Stimulated activated naive CD8-positive, alpha-beta T cell treated with anti-CD3 and anti-CD28 coated beads, Interleukin-15, Interleukin-2, amounts not matched to agents 100 ng/mL and 50 ng/mL, for 24 hours (primary cell): ENCODE measurements around the gene FNDC5.

Source experiments
- H3K27ac Mint-ChIP-seq: one replicate; pipeline ENCODE4 v1.8.0; 2021; ENCODE audit warnings: mild to moderate bottlenecking, mixed read lengths
- H3K27me3 Mint-ChIP-seq: one replicate; pipeline ENCODE4 v1.8.0; 2021; ENCODE audit warnings: mixed read lengths
- H3K36me3 Mint-ChIP-seq: one replicate; pipeline ENCODE4 v1.8.0; 2021; ENCODE audit warnings: low read depth, mixed read lengths
- H3K4me1 Mint-ChIP-seq: one replicate; pipeline ENCODE4 v1.8.0; 2021; ENCODE audit warnings: low read depth, mixed read lengths
- H3K4me3 Mint-ChIP-seq: one replicate; pipeline ENCODE4 v1.8.0; 2021; ENCODE audit warnings: mild to moderate bottlenecking, mixed read lengths
- H3K9me3 Mint-ChIP-seq: one replicate; pipeline ENCODE4 v1.8.0; 2021; ENCODE audit warnings: mixed read lengths

Gene FNDC5

DNA sequence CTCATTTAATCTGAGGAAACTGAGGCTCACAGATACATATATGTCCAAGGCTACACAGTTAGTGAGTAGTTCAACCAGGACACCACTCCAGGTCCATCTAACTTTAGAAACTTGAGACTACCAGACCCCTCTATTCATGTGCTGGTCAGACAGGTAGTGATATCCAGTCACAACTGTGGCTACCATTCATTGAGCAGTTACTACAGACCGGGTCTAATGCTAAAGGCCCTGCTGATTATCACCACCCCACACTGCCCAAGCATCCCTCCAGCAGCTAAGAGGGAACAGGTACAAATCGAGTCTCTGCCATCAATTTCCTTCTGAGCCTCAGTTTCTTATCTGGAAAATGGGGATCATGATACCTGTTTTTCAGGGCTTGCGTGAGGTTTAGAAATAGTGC, 20.9 kb upstream of the FNDC5 start:
- no peak overlapping the region for H3K27ac Mint-ChIP-seq
- H3K4me1 Mint-ChIP-seq, result peaks cover 5% of the 10 kb centered on the region
- H3K27me3 Mint-ChIP-seq, result peaks cover 57% of the 10 kb centered on the region
- no peaks in the 10 kb centered on the region for H3K9me3 Mint-ChIP-seq
- H3K4me3 Mint-ChIP-seq, result no peak overlapping the region
- no peaks in the 10 kb centered on the region for H3K36me3 Mint-ChIP-seq

DNA sequence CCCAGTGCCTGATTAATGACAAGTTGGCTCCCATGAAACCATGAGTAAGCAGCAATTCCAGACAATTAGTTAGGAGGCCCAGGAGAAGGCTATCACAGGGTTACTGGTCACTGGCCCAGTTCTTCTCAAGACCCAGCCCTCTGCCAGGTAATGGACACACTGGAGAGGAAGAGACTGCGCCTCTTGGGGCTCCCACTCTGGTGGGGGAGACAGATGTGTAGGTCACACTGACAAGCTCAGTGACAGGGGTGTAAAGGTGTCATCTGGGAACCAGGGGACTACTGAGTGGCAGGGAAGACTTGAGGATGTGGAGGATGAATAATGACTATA, 20.5 kb upstream of the FNDC5 start:
- H3K36me3 Mint-ChIP-seq, result no peaks in the 10 kb centered on the region
- H3K9me3 Mint-ChIP-seq, result no peaks in the 10 kb centered on the region
- peaks cover 5% of the 10 kb centered on the region for H3K4me1 Mint-ChIP-seq
- no peak overlapping the region for H3K4me3 Mint-ChIP-seq
- H3K27me3 Mint-ChIP-seq, result peaks cover 53% of the 10 kb centered on the region
- H3K27ac Mint-ChIP-seq, result no peak overlapping the region

DNA sequence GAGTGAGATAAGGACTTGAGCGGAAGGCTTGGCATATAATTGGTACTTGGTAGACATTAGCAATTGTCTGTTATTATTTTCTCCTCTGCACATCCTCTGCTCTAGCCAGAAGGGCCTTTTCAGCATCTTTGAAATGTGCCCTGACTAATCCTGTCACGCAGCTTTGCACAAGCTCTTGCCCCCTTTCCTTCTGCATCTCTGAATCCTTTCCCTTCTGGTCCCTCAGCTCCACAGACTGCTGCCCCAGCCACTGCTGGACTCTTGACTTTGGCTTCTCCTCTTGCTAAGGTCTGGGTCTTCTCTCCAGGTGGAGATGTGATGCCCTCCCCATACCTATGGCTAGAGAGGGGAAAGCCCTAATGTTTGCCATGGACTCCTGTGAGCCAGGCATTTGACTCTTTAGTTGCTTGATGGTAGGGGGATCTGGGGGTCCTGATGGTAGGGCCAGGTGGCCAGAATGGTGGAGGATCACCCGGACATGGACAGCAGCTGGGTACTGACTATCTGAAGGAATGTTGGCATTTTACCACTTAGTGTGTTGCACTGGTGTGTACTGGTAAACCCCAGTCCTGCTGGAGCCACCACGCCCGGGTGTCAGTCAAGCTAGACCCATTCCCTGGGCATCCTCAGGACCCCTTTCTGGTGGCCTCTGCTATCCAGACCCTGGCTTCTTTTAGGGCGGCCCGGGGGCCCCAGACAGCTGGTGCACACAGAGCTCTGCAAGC, 20.0 kb upstream of the FNDC5 start:
- Mint-ChIP-seq H3K4me1 (peaks cover 5% of the 10 kb centered on the region), H3K4me3 (no peak overlapping the region), H3K27me3 (peaks cover 53% of the 10 kb centered on the region), H3K9me3 (no peaks in the 10 kb centered on the region), H3K36me3 (no peaks in the 10 kb centered on the region), H3K27ac (no peak overlapping the region)

DNA sequence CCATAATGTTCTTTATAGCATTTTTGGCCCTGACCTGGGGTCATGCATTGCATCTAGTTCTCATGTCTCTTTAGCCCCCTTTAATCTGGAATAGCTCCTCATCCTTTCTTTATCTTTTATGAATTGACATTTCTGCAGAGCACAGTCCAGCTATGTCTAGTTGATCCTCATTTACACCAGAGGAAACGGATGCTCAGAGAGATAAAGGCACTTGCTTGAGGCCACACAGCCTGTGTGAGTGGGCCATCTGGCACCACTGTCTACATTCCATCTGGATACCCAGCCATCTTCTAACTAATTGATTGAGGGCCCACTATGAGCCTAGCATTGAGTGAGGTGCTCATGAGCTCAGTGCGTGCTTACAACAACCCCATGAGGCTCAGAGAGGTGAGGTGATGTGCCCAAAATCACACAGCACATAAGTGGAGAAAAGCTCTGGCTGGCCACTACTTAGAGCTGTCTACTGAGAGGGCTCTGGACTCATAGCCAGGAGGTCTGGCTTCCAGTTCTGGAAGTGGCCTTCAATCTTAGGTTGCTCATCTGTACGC, 19.1 kb upstream of the FNDC5 start:
- no peaks in the 10 kb centered on the region for H3K36me3 Mint-ChIP-seq
- H3K27me3 Mint-ChIP-seq, result peaks cover 62% of the 10 kb centered on the region
- H3K9me3 Mint-ChIP-seq, result no peaks in the 10 kb centered on the region
- H3K27ac Mint-ChIP-seq, result no peak overlapping the region
- peaks cover 5% of the 10 kb centered on the region for H3K4me1 Mint-ChIP-seq
- no peak overlapping the region for H3K4me3 Mint-ChIP-seq

DNA sequence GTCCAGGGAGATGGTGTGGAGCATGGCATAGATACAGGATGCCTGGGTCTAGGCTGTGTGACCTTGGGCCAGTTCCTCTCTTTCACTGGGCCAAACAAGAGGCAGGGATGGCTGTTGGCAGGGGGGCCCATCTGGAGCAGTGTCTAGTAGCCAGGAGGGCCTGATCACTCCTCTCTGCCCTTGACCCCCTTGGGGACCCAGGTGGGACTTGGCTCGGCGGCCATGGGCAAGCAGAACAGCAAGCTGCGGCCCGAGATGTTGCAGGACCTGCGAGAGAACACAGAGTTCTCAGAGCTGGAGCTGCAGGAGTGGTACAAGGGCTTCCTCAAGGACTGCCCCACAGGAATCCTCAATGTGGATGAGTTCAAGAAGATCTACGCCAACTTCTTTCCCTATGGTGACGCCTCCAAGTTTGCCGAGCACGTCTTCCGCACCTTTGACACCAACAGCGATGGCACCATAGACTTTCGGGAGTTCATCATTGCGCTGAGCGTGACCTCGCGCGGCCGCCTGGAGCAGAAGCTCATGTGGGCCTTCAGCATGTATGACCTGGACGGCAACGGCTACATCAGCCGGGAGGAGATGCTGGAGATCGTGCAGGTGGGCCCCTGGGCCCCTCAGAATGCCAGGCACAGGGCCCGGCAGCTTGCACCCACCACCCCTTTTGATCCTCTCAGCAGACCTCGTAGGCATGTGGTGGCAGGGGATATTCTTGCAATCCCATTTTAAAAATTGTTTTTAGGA, 18.1 kb upstream of the FNDC5 start:
- H3K4me1 Mint-ChIP-seq, result peaks cover 5% of the 10 kb centered on the region
- H3K9me3 Mint-ChIP-seq, result no peaks in the 10 kb centered on the region
- no peak overlapping the region for H3K4me3 Mint-ChIP-seq
- no peak overlapping the region for H3K27ac Mint-ChIP-seq
- H3K27me3 Mint-ChIP-seq, result peaks cover 66% of the 10 kb centered on the region
- H3K36me3 Mint-ChIP-seq, result no peaks in the 10 kb centered on the region

DNA sequence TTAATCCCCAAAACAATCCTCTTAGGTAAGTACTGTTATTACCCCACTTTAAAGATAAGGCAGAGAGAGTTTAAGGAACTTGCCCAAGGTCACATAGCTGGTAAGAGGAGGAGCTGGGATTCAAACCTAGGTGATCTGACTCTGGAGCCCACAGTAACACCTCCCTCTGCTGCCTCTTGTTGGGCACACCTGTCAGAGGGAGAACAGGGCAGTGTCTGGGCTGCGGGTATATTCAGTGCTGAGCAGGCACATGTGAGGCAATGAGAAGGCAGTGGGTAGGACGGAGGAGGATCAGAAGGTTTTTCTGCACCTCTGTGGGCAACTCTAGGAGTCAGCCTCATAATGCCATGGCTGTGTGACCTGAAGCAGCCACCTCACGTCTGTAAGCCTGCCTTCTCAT, 17.4 kb upstream of the FNDC5 start:
- Mint-ChIP-seq H3K36me3 (no peaks in the 10 kb centered on the region), H3K27ac (no peak overlapping the region), H3K9me3 (no peaks in the 10 kb centered on the region), H3K4me1 (peaks cover 5% of the 10 kb centered on the region), H3K27me3 (peaks cover 73% of the 10 kb centered on the region), H3K4me3 (no peak overlapping the region)

DNA sequence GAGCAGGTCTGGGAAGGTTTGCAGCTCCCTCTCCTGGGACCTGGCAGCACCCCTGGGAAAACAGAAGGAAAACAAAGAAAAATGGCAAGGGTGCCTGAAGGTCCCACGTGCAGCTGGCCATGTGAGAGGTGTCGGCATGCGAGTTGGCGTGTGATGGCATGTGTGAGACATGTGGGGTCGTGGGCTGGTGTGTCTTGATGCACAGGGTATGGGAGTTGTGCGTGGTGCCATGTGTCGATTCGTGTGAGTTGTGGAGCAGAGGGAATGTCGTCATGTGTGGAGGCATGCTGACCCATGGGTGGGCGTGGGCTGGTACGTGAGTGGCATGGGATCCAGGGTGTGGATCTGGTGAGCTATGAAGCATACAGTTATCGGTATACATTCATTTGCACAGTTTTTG, 16.9 kb upstream of the FNDC5 start:
- Mint-ChIP-seq H3K4me3 (no peak overlapping the region), H3K9me3 (no peaks in the 10 kb centered on the region), H3K4me1 (peaks cover 5% of the 10 kb centered on the region), H3K36me3 (no peaks in the 10 kb centered on the region), H3K27ac (no peak overlapping the region), H3K27me3 (peaks cover 71% of the 10 kb centered on the region)

DNA sequence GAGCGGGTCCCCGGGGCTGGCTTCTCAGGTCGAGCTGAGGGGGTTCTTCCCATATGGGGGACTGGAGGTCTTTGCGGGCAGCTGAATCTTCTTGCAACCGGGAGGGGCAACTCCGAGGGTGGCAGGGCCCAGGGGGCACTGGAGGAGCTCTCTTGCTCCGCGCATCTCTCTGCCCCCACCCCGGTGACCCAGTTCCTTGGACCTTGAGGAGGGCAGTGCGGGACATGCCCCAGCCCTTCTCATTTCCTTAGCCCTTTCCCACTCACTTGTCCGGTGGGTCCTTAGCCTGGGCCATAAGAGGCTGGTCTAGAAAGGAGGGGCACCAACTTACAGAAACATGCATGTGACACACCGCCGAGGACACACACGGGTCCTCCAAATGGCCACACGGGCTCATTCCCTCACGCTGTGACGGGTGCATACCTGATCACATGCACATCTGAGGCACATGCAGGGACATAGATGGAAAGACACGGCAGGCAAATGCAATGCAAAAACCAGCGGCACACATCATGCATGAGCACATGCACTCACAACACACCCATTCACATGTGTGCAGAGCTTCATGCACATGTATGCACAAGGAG, 16.2 kb upstream of the FNDC5 start:
- Mint-ChIP-seq H3K9me3 (no peaks in the 10 kb centered on the region), H3K36me3 (no peaks in the 10 kb centered on the region), H3K27ac (no peak overlapping the region), H3K27me3 (peaks cover 64% of the 10 kb centered on the region), H3K4me3 (no peak overlapping the region), H3K4me1 (no peaks in the 10 kb centered on the region)

DNA sequence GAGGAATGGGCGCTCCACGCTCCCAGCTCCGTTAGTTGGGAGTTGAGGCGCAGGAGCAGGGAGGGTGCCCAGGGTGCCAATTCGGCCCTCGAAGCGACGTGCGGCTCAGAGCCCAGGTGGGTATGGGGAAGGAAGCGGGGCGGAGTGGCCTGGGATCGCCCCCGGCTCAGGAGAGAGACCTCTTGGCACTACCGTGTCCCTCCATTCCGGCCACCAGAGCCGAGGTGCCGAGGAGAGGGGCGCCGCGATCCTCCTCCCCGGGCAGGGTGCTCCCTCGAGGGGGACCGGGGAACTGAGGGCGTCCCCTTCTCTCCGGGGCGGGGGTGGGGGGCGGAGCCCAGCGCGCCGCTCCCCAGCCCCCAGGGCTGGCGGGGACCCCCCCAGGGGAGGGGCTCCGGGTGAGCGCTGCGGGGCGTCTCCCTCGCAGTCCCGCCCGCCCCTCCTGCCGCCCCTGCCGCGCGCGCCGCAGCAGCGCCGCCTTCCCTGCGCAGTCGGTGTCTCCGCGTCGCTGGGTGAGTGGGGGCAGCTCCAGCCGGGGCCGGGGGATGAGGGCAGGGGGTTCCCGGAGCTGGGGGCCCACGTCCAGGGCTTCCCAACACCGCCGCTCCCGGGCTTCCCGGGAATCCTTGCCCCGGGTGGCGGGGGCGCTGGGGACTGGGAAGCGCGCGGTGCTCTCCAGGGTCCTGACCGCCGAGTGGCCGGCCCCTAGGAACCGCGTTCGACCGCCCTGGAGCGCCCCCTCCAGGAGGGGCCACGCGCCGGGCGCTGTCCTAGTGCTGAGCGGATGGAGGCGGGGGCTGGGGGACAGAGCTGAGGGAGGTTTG, 15.5 kb upstream of the FNDC5 start, which contains the start of gene HPCA:
TSS of gene HPCA (plus strand) at position 488 of the 824 bp plus-strand sequence. CDS start 2,408 bp downstream, outside the sequence.
- no peaks in the 10 kb centered on the region for H3K9me3 Mint-ChIP-seq
- no peak within 1 kb of the TSS for H3K27ac Mint-ChIP-seq
- no peaks in the 10 kb centered on the region for H3K36me3 Mint-ChIP-seq
- peaks cover 60% of the 10 kb centered on the region for H3K27me3 Mint-ChIP-seq
- no peaks in the 10 kb centered on the region for H3K4me1 Mint-ChIP-seq
- H3K4me3 Mint-ChIP-seq, result no peak within 1 kb of the TSS

DNA sequence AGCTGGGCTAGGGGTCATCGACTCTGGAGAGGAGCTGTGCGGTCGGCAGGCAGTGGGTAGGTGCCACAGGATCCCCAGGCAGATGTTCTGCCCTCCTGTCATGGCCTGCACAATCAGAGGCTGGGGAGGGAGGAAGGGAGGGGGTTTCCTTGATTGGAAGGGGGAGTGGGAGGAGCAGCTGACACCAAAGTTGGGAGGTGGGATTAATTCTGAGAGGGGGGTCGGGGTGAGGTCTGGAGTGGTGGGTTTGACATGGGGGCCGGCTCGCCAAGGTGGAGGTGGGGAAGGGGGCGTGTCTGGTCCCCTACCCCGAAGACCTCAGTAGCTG, 14.9 kb upstream of the FNDC5 start:
- H3K27ac Mint-ChIP-seq, result no peak overlapping the region
- H3K9me3 Mint-ChIP-seq, result no peaks in the 10 kb centered on the region
- peaks cover 57% of the 10 kb centered on the region for H3K27me3 Mint-ChIP-seq
- H3K4me1 Mint-ChIP-seq, result no peaks in the 10 kb centered on the region
- H3K36me3 Mint-ChIP-seq, result no peaks in the 10 kb centered on the region
- H3K4me3 Mint-ChIP-seq, result no peak overlapping the region

DNA sequence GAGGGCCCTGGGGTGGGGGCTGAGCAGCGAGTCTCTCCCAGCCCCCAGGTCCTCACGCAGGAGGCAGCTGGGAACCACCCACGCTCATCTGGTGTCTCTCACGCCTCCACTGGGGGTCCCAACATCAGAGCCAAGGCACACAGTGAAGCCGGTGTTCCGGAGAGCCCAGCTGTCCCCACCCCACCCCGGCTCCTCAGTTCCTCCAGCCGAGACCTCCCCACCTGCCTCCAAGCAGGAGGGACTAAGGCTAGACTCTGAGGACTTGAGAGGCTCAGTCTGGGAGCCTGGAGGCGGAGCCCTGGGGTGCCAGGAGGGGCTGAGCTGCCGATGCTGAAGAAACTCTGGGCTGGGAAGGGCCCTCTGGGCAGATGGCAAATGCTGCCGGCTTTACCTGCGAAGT, 14.0 kb upstream of the FNDC5 start:
- Mint-ChIP-seq H3K9me3 (no peaks in the 10 kb centered on the region), H3K36me3 (no peaks in the 10 kb centered on the region), H3K4me1 (no peaks in the 10 kb centered on the region), H3K27ac (no peak overlapping the region), H3K27me3 (peaks cover 48% of the 10 kb centered on the region), H3K4me3 (no peak overlapping the region)

DNA sequence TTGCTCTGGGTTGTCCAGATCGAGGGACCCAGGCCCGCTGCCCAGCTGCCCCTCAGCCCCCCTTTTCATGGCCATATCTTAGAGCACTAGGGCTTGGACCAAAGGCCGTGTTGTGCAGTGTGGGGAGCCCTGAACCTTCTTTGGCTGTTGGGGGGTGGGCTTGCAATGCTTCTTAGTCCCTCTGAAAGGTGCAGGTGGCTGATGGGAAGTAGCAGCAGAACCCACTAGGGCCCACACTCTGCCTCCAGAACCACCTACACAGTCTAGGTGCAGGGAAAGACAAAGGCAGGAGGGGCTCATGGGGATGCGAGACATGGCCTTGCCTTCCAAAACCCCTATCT, 13.3 kb upstream of the FNDC5 start:
- H3K27ac Mint-ChIP-seq, result no peak overlapping the region
- peaks cover 41% of the 10 kb centered on the region for H3K27me3 Mint-ChIP-seq
- H3K4me3 Mint-ChIP-seq, result no peak overlapping the region
- H3K36me3 Mint-ChIP-seq, result no peaks in the 10 kb centered on the region
- H3K9me3 Mint-ChIP-seq, result no peaks in the 10 kb centered on the region
- H3K4me1 Mint-ChIP-seq, result no peaks in the 10 kb centered on the region

DNA sequence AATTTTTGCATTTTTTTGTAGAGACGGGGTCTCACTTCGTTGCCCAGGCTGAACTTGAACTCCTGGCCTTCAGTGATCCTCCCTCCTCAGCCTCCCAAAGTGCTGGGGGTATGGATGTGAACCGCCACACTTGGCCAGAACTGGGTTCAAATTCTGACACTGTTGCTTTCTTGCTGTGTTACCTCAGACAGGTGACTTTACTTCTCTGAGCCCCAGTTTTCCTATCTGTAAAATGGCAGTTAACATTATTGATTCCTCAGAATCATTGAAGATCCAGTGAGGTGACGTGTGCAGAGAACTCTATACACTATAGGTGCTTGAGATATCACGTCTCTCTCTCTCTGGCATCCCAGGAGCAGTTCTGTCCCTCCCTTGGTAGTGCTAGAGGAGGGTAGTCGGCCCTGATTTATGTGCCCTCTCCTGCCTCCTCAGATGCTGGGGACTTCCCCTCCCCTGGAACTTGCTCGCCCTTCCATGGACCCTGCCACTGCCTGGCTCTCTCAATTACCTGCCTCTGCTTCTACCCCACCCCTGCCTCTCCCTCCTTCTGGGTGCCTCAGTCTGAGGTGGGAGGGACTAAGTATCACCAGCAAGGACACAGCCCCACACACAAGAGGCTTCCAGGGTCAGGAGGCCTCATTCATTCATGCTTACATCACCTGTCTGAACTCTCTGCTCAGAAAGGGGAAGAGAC, 12.8 kb upstream of the FNDC5 start:
- Mint-ChIP-seq H3K27ac (no peak overlapping the region), H3K4me3 (no peak overlapping the region), H3K9me3 (no peaks in the 10 kb centered on the region), H3K4me1 (no peaks in the 10 kb centered on the region), H3K36me3 (no peaks in the 10 kb centered on the region), H3K27me3 (peaks cover 39% of the 10 kb centered on the region)
